Stimulated activated CD4-positive, alpha-beta T cell treated with anti-CD3 and anti-CD28 coated beads, Interleukin-15, amount 100 ng/mL, for 1 hour (primary cell): ENCODE results near the gene YTHDF1.
"Not testable (repeated sequence)": the region's sequence is repeated elsewhere in the genome, so short reads cannot be mapped to it uniquely, and the experiment has no call there.

Source experiments
- DNase-seq, 2 donors: peaks; one replicate each; pipeline ENCODE4 v3.0.0-alpha.2; 2020; ENCODE audit warnings: low read depth in 1 of 2, low spot score in 1 of 2

YTHDF1 gene

GRCh38 chr20:63227260-63227659 is 11.3 kb upstream of the YTHDF1 start:
- no peak for DNase-seq

GRCh38 chr20:63226042-63226943 is 10.4 kb upstream of the YTHDF1 start:
- DNase-seq = no peak

GRCh38 chr20:63225082-63225454 is 9.1 kb upstream of the YTHDF1 start:
- no peak for DNase-seq

GRCh38 chr20:63224412-63225081 is 8.6 kb upstream of the YTHDF1 start:
- DNase-seq = no peak

GRCh38 chr20:63223826-63224207 is 7.9 kb upstream of the YTHDF1 start:
- no peak for DNase-seq

- DNase-seq = no peak
Measured at GRCh38 chr20:63223121-63223825, 7.3 kb upstream of the YTHDF1 start.

GRCh38 chr20:63222541-63222940 is 6.6 kb upstream of the YTHDF1 start:
- no peak for DNase-seq

GRCh38 chr20:63221400-63222053 is 5.6 kb upstream of the YTHDF1 start:
- not testable (repeated sequence) for DNase-seq

- no peak for DNase-seq
Measured at GRCh38 chr20:63220696-63221399, 4.9 kb upstream of the YTHDF1 start.

- DNase-seq = no peak
Measured at GRCh38 chr20:63219866-63220521, 4.1 kb upstream of the YTHDF1 start.

- no peak for DNase-seq
Measured at GRCh38 chr20:63219447-63219821, 3.5 kb upstream of the YTHDF1 start.

GRCh38 chr20:63218701-63219446 is 2.9 kb upstream of the YTHDF1 start:
- no peak for DNase-seq

GRCh38 chr20:63217706-63218105 is 1.8 kb upstream of the YTHDF1 start:
- DNase-seq = no peak

- DNase-seq = no peak
Measured at GRCh38 chr20:63216849-63217471, 1.0 kb upstream of the YTHDF1 start.

GRCh38 chr20:63215101-63216040 is 560 bp downstream of the YTHDF1 start:
- peak in 1 of 2 donors; percentile 10 for DNase-seq

GRCh38 chr20:63214514-63214913 is 1.4 kb downstream of the YTHDF1 start:
- no peak for DNase-seq

GRCh38 chr20:63212792-63213191 is 3.1 kb downstream of the YTHDF1 start:
- DNase-seq = no peak

GRCh38 chr20:63212393-63212730 is 3.6 kb downstream of the YTHDF1 start:
- no peak for DNase-seq
